AG04450 (cell line): ENCODE results near the gene KRTAP4-1. TPM values are rescaled to one million over a fixed set of nuclear protein-coding genes. Genes with fewer than 3 reads are reported as not detected.
"Not testable (repeated sequence)": the region's sequence is repeated elsewhere in the genome, so short reads cannot be mapped to it uniquely, and the experiment has no call there.

Experiments used
- CTCF ChIA-PET: fragments of 300-600, 350-600 bp; formaldehyde crosslinking; extraction: SDS; loops from one replicate; lab custom pipeline; 2022; ENCODE audit warnings: antibody characterized with exemption, inconsistent platforms; lab: Charles Lee
- POLR2A ChIA-PET: fragments of 350-600 bp; formaldehyde crosslinking; extraction: SDS; loops from one replicate; lab custom pipeline; 2021; ENCODE audit warnings: antibody characterized with exemption, inconsistent platforms; lab: Yijun Ruan, JAX
- DNase-seq: peaks from one replicate; pipeline ENCODE4 v3.0.0-alpha.2; 2011; ENCODE audit warnings: low read depth, low spot score
- H3K27ac ChIP-seq: one replicate; pipeline ENCODE4 v1.5.1; 2012; ENCODE audit warnings: low read depth, low read length, control low read depth
- H3K27me3 ChIP-seq: one replicate; pipeline ENCODE4 v1.6.0; 2012; ENCODE audit warnings: low read length; ENCODE audit not compliant: control insufficient read depth, insufficient read depth
- H3K4me3 ChIP-seq: 2 replicates; pipeline ENCODE4 v1.5.1; 2011; ENCODE audit warnings: mild to moderate bottlenecking, low read depth, low read length, control low read depth
- H3K9me3 ChIP-seq: 2 replicates; pipeline ENCODE4 v1.5.1; 2012; ENCODE audit warnings: low read length; ENCODE audit not compliant: control insufficient read depth, insufficient read depth
- CTCF ChIP-seq: IDR thresholded peaks from 2 replicates; pipeline ENCODE4 v1.5.1; 2011; ENCODE audit warnings: low read depth, low read length, control low read depth, inconsistent platforms
- polyA plus RNA-seq: library from polyadenylated mRNA; depleted of rRNA; stranded (reverse); fragments of >200 nt; gene quantifications from 2 replicates; pipeline ENCODE4 v1.2.3, GENCODE V29; 2011

Gene KRTAP4-1
- polyA plus RNA-seq, 1 experiment: not detected

- Histone ChIP-seq H3K27ac (no peak overlapping the region), H3K4me3 (no peak overlapping the region), H3K9me3 (no peaks in the 10 kb centered on the region), H3K27me3 (no peaks in the 10 kb centered on the region)
- DNase-seq: no peak
- CTCF ChIA-PET: no interaction called here
- no peak for TF ChIP-seq CTCF
- POLR2A ChIA-PET: no interaction called here
These were observed 30.9 kb downstream of the KRTAP4-1 start for GRCh38 chr17:41153856-41154255.

DNA sequence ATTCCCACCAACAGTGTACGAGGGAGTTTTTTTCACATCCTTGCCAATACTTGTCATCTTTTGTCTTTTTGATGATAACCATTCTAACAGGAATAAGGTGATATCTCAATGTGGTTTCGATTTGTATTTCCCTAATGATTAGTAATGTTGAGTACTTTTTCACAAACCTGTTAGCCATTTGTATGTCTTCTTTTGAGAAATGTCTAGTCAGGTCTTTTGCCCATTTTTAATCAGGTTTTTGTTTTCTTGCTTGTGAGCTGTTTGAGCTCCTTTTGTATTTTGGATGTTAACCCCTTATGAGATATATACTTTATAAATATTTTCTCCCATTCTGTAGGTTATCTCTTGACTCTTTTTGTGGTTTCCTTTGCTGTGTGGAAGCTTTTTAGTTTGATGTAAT, 33.2 kb downstream of the KRTAP4-1 start:
- Histone ChIP-seq H3K27me3 (no peaks in the 10 kb centered on the region), H3K27ac (no peak overlapping the region), H3K9me3 (no peaks in the 10 kb centered on the region), H3K4me3 (no peak overlapping the region)
- TF ChIP-seq CTCF: no peak
- CTCF ChIA-PET: no interaction called here
- POLR2A ChIA-PET: no interaction called here
- DNase-seq: no peak

DNA sequence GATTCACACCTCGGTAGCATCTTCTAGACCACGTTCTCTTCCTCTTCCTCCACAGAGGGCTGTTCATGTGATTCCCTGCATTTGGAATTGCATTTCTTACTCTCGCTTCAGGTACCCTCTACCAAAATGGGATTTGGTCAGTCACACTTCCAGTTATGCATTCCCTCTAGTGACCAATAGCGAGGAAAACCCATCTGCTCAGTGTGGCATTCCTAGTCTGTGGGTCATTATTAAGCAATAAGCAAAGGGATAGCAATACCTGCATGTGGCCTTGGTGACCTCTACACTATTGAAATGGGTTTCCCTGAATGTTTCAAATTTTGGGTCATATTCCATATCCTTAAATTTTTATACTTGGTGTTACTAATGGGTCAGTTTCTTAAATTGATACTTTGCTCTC, 34.7 kb downstream of the KRTAP4-1 start:
- H3K27ac ChIP-seq: no peak overlapping the region
- H3K9me3 ChIP-seq: no peaks in the 10 kb centered on the region
- CTCF ChIA-PET: no interaction called here
- no peaks in the 10 kb centered on the region for H3K27me3 ChIP-seq
- no peak overlapping the region for H3K4me3 ChIP-seq
- POLR2A ChIA-PET: no interaction called here
- no peak for TF ChIP-seq CTCF
- no peak for DNase-seq

DNA sequence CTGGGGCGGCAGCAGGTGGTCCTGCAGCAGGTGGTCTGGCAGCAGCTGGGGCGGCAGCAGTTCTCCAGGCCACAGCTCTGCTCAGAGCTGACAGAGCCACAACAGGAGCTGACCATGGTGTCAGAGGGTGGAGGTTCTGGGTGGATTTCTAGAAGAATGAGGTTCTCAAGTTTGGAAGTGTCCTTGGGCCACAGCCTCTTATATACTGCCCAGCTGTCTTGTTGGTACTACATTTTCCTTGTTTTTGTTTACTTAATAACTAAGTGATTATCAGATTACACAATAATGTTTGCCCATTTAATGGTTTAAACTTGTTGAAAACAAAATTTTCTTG, 35.1 kb downstream of the KRTAP4-1 start, which contains the start of gene KRTAP4-5:
Gene KRTAP4-5, minus strand, starts transcription at position 174 of the 334 bp plus-strand sequence. Its CDS starts 58 bp downstream, at position 116.
- ChIA-PET CTCF (no interaction called here), POLR2A (no interaction called here)
- no peak for TF ChIP-seq CTCF

GRCh38 chr17:41148971-41149651, 35.6 kb downstream of the KRTAP4-1 start:
- H3K9me3 ChIP-seq, H3K27ac ChIP-seq, H3K4me3 ChIP-seq, DNase-seq, POLR2A ChIA-PET, H3K27me3 ChIP-seq, CTCF ChIA-PET: not testable (repeated sequence)

More for the DNA sequence above, 35.1 kb downstream of the KRTAP4-1 start, which contains the start of gene KRTAP4-5:
- Histone ChIP-seq H3K9me3 (no peaks in the 10 kb centered on the region), H3K27me3 (no peaks in the 10 kb centered on the region), H3K4me3 (no peak within 1 kb of the TSS), H3K27ac (no peak within 1 kb of the TSS)
- no peak for DNase-seq
